ENCODE results near the gene DOLPP1.

The DOLPP1 gene

DNA sequence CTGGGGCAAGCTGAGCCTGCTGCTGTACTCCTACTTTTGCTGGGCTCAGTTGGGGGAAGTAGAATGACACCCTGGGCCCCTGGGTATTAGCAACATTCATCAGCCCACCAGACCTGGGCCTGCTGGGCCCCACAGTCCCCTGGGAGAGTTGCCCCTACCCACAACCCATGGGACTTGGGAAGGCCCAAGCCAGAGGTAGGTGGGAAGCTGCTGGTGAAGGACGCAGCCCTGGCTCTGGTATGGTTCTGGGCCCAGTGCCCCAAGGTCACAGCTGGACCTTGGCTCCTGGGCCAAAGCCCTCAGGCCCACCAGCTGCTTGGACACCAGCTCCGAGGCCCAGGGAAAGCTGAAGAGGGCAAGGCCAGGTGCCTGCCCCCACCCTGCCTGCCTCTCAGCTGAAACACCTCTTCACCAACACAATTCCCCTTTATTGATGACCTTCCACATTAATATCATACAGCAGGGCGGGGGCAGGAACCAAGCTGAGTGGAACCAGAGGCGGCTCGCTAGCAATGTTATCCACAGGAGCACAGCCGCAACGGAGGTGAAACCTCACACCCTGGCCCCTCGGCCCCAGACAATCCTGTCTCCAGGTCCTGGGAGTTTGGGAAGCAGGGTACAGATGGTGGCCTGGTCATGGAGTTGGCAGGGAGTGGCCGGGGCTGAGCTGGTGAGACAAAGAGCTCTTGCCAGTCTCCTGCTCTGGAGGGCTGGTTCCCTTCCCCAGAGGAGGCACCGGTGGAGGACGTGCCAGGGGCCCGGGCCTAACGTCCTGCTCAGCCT, 13.7 kb downstream of the DOLPP1 start:
- H3K9ac ChIP-seq = peak overlapping the region; percentile 43 to 76 (median 62); a peak in 21 of 22 replicates
- no peaks in the 10 kb centered on the region for H3K9me3 ChIP-seq (replicated peaks in 1 of 11)
- peaks cover 13 to 58% (median 41%) of the 10 kb centered on the region in 11 experiments for H3K36me3 ChIP-seq

GRCh38 chr9:129095170-129095667, 14.3 kb downstream of the DOLPP1 start:
- H3K9ac ChIP-seq = peak overlapping the region in 5 of 11 experiments; percentile 49 to 76 (median 63); a peak in 5 of 22 replicates
- H3K27ac ChIP-seq = peak overlapping the region in 8 of 11 experiments; percentile 47 to 87 (median 72); a peak in 12 of 22 replicates
- peaks cover 25 to 35% (median 28%) of the 10 kb centered on the region in 10 experiments for H3K4me1 ChIP-seq
- peaks cover 7 to 51% (median 35%) of the 10 kb centered on the region in 11 experiments for H3K36me3 ChIP-seq
- TF ChIP-seq Cebpa-rat (IDR thresholded peaks at IDR 0.05) = no peak
- peaks cover 0 to 6% (median 0%) of the 10 kb centered on the region in 11 experiments; a peak in 2 of 22 replicates for H4K20me1 ChIP-seq
- H3K9me3 ChIP-seq (replicated peaks in 1 of 11) = no peaks in the 10 kb centered on the region
- H3K4me3 ChIP-seq = no peak overlapping the region
- H3K4me2 ChIP-seq = peak overlapping the region in 8 of 11 experiments; percentile 68 to 89 (median 83); a peak in 15 of 22 replicates
- H3K27me3 ChIP-seq = no peaks in the 10 kb centered on the region

More for the DNA sequence above, 13.7 kb downstream of the DOLPP1 start:
- Histone ChIP-seq H3K27ac (peak overlapping the region in 10 of 11 experiments; percentile 47 to 87 (median 68); a peak in 19 of 22 replicates), H3K4me2 (peak overlapping the region; percentile 68 to 89 (median 84)), H3K27me3 (no peaks in the 10 kb centered on the region), H3K4me3 (no peak overlapping the region), H4K20me1 (peaks cover 0 to 6% (median 0%) of the 10 kb centered on the region in 11 experiments; a peak in 3 of 22 replicates), H3K4me1 (peaks cover 25 to 35% (median 27%) of the 10 kb centered on the region in 10 experiments)
- no peak for TF ChIP-seq Cebpa-rat (IDR thresholded peaks at IDR 0.05)

DNA sequence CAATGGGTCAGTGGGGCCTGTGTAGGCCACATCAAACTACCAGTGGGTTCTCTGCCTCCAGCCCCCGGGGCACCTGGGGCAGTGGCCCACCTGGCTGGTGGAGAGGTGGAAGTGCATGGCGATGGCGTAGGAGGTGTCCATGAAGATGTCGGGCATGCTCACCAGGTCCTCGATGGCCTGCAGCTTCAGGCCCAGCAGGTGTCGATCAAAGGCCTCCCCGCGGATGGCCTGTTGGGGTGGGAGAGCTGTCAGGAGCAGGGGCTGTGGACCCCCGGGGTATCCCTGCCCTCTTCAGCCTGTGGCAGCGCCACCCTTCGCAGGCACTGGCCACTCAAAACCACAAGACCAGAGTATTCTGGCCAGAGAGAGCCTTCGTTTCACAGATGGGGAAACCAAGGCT, 15.0 kb downstream of the DOLPP1 start:
- no peak for TF ChIP-seq Cebpa-rat (IDR thresholded peaks at IDR 0.05)
- peaks cover 0 to 44% (median 28%) of the 10 kb centered on the region in 11 experiments; a peak in 18 of 22 replicates for H3K36me3 ChIP-seq
- H3K4me1 ChIP-seq = peaks cover 25 to 41% (median 32%) of the 10 kb centered on the region in 10 experiments
- H3K4me2 ChIP-seq = no peak overlapping the region
- no peaks in the 10 kb centered on the region for H3K27me3 ChIP-seq
- H3K9ac ChIP-seq = no peak overlapping the region
- peaks cover 0 to 6% (median 0%) of the 10 kb centered on the region in 11 experiments; a peak in 3 of 22 replicates for H4K20me1 ChIP-seq
- H3K27ac ChIP-seq = no peak overlapping the region
- no peak overlapping the region for H3K4me3 ChIP-seq
- no peaks in the 10 kb centered on the region for H3K9me3 ChIP-seq (replicated peaks in 1 of 11)

DNA sequence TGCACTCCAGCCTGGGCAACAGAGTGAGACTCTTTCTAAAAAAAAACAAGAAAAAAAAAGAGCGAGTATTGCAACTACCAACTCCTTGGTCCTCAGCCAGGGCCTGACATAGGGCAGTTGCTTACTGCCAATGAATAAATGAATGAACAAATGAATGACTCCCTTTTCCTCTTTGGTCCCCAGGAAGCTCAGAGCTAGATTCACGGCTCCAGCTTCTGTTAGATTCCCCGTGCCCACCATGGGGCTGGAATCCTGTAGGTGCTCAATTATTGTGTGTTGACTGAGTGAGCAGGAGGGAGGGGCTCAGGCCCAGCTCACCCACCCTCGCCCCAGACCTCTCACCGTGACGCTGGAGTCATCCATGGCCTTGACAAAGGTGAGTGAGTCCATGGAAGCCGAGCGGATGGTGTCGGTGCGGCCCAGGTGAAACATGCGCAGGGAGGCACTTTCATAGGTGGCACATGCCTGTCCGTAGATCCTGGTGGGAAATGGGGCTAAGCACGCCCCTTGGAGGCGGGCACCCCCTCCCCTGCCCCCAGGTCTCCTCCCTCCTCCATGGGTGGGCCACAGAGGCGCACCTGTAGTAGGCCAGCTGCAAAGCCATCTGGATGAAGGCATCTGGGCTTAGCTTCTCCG, 16.9 kb downstream of the DOLPP1 start:
- Histone ChIP-seq H3K9me3 (replicated peaks in 1 of 11) (no peaks in the 10 kb centered on the region), H4K20me1 (peaks cover 0 to 12% (median 0%) of the 10 kb centered on the region in 11 experiments; a peak in 3 of 22 replicates), H3K4me3 (no peak overlapping the region), H3K27ac (no peak overlapping the region), H3K4me2 (no peak overlapping the region), H3K9ac (no peak overlapping the region), H3K27me3 (no peaks in the 10 kb centered on the region), H3K4me1 (peaks cover 24 to 35% (median 30%) of the 10 kb centered on the region in 10 experiments), H3K36me3 (peaks cover 0 to 53% (median 29%) of the 10 kb centered on the region in 11 experiments; a peak in 15 of 22 replicates)
- no peak for TF ChIP-seq Cebpa-rat (IDR thresholded peaks at IDR 0.05)

GRCh38 chr9:129098328-129098727, 17.4 kb downstream of the DOLPP1 start:
- Histone ChIP-seq H3K4me2 (no peak overlapping the region), H3K27me3 (no peaks in the 10 kb centered on the region), H3K27ac (no peak overlapping the region), H3K9me3 (replicated peaks in 1 of 11) (no peaks in the 10 kb centered on the region), H3K4me3 (no peak overlapping the region), H3K4me1 (peaks cover 19 to 31% (median 26%) of the 10 kb centered on the region in 10 experiments), H3K9ac (no peak overlapping the region), H4K20me1 (peaks cover 0 to 16% (median 0%) of the 10 kb centered on the region in 11 experiments; a peak in 4 of 22 replicates), H3K36me3 (peaks cover 0 to 53% (median 29%) of the 10 kb centered on the region in 11 experiments; a peak in 15 of 22 replicates)
- no peak for TF ChIP-seq Cebpa-rat (IDR thresholded peaks at IDR 0.05)

GRCh38 chr9:129100383-129101169, 19.7 kb downstream of the DOLPP1 start:
- H3K9ac ChIP-seq = no peak overlapping the region; a peak in 1 of 22 replicates
- peaks cover 0 to 48% (median 24%) of the 10 kb centered on the region in 11 experiments; a peak in 15 of 22 replicates for H3K36me3 ChIP-seq
- H3K27ac ChIP-seq = no peak overlapping the region
- peak overlapping the region in 5 of 11 experiments; percentile 8 to 34 (median 21); a peak in 2 of 22 replicates for H3K4me2 ChIP-seq
- no peaks in the 10 kb centered on the region for H3K27me3 ChIP-seq
- no peaks in the 10 kb centered on the region for H3K9me3 ChIP-seq (replicated peaks in 1 of 11)
- no peak overlapping the region for H3K4me3 ChIP-seq
- peaks cover 0 to 11% (median 8%) of the 10 kb centered on the region in 10 experiments; a peak in 10 of 20 replicates for H3K4me1 ChIP-seq
- peaks cover 0 to 28% (median 0%) of the 10 kb centered on the region in 11 experiments; a peak in 5 of 22 replicates for H4K20me1 ChIP-seq
- TF ChIP-seq Cebpa-rat (IDR thresholded peaks at IDR 0.05) = no peak

DNA sequence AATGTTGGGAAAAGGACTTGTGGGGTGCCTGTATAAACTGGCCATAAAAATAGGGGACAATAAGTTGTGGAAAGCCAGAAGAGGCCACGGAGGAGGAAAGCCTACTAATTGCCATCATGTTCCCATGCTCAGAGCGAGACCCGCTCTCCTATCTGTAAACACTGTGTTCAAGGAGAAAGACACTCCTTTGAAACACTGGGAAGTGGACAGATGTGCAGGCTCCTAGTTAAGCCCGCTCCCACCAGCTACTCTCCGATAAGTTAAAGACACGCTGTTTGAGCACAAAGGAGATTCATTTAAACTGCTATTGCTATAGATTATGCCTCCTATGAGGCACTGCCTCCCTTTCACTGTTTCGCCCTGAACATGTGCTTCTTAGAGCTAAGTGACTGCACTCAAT, 20.4 kb downstream of the DOLPP1 start:
- TF ChIP-seq Cebpa-rat (IDR thresholded peaks at IDR 0.05) = no peak
- no peak overlapping the region for H3K9ac ChIP-seq

GRCh38 chr9:129102095-129102525, 21.2 kb downstream of the DOLPP1 start:
- Histone ChIP-seq H3K4me2 (no peak overlapping the region), H3K27ac (no peak overlapping the region)
- TF ChIP-seq Cebpa-rat (IDR thresholded peaks at IDR 0.05) = no peak

More for the DNA sequence above, 20.4 kb downstream of the DOLPP1 start:
- Histone ChIP-seq H3K27me3 (no peaks in the 10 kb centered on the region), H3K36me3 (peaks cover 0 to 47% (median 20%) of the 10 kb centered on the region in 11 experiments; a peak in 14 of 22 replicates), H3K27ac (no peak overlapping the region), H3K4me3 (no peak overlapping the region), H3K4me2 (no peak overlapping the region), H4K20me1 (peaks cover 0 to 32% (median 0%) of the 10 kb centered on the region in 11 experiments; a peak in 5 of 22 replicates), H3K9me3 (replicated peaks in 1 of 11) (no peaks in the 10 kb centered on the region), H3K4me1 (peaks cover 0 to 11% (median 7%) of the 10 kb centered on the region in 10 experiments; a peak in 9 of 20 replicates)

More at GRCh38 chr9:129102095-129102525, 21.2 kb downstream of the DOLPP1 start:
- Histone ChIP-seq H3K9me3 (replicated peaks in 1 of 11) (no peaks in the 10 kb centered on the region), H3K9ac (peak overlapping the region in 1 of 11 experiments; percentile 15; a peak in 1 of 22 replicates), H3K36me3 (peaks cover 0 to 49% (median 25%) of the 10 kb centered on the region in 11 experiments; a peak in 13 of 22 replicates), H4K20me1 (peaks cover 0 to 34% (median 0%) of the 10 kb centered on the region in 11 experiments; a peak in 5 of 22 replicates), H3K4me3 (no peak overlapping the region), H3K27me3 (no peaks in the 10 kb centered on the region), H3K4me1 (peaks cover 0 to 16% (median 8%) of the 10 kb centered on the region in 10 experiments; a peak in 9 of 20 replicates)
